ENCODE measurements around the gene PDXK. TPM values are rescaled to one million over a fixed set of nuclear protein-coding genes. Genes with fewer than 3 reads are reported as not detected.

Gene PDXK
- polyA plus RNA-seq, 1 experiment = 129 TPM

GRCh38 chr21:43794311-43794710 lies 75.4 kb downstream of the PDXK start:
- Histone ChIP-seq H3K27ac (ENCODE audit: low read depth, low read length) (no peak overlapping the region), H3K9me3 (ENCODE audit: control insufficient read depth, insufficient read depth, low read length) (no peaks in the 10 kb centered on the region; the same call in 1 of the 2 replicates), H3K27me3 (ENCODE audit: control insufficient read depth, insufficient read depth, low read length) (no peaks in the 10 kb centered on the region), H3K4me3 (ENCODE audit: low read depth, low read length) (no peak overlapping the region)
- TF ChIP-seq CTCF (IDR thresholded peaks at IDR 0.05; ENCODE audit: low read depth, low read length) = no peak
- POLR2A ChIA-PET = no interaction called here
- CTCF ChIA-PET = interaction anchor here (0.8 kb wide), 1 partner anchor 181 kb away, joined by 3 read pairs; no protein-coding TSS in a partner anchor
- DNase-seq (ENCODE audit: low read depth, low spot score) = no peak

- Histone ChIP-seq H3K4me3 (ENCODE audit: low read depth, low read length) (no peak overlapping the region), H3K27me3 (ENCODE audit: control insufficient read depth, insufficient read depth, low read length) (no peaks in the 10 kb centered on the region), H3K27ac (ENCODE audit: low read depth, low read length) (no peak overlapping the region), H3K9me3 (ENCODE audit: control insufficient read depth, insufficient read depth, low read length) (no peaks in the 10 kb centered on the region)
- no peak for DNase-seq (ENCODE audit: low read depth, low spot score)
- ChIA-PET CTCF (interaction anchor here (0.8 kb wide), 1 partner anchor 180 kb away, joined by 3 read pairs; no protein-coding TSS in a partner anchor), POLR2A (no interaction called here)
- no peak for TF ChIP-seq CTCF (IDR thresholded peaks at IDR 0.05; ENCODE audit: low read depth, low read length)
Observed at GRCh38 chr21:43794857-43795256, 75.9 kb downstream of the PDXK start.

GRCh38 chr21:43797415-43797814 lies 78.5 kb downstream of the PDXK start:
- no peak overlapping the region for H3K4me3 ChIP-seq (ENCODE audit: low read depth, low read length)
- no peak for TF ChIP-seq CTCF (IDR thresholded peaks at IDR 0.05; ENCODE audit: low read depth, low read length)
- no peak overlapping the region for H3K27ac ChIP-seq (ENCODE audit: low read depth, low read length)
- CTCF ChIA-PET = no interaction called here
- no peak for DNase-seq (ENCODE audit: low read depth, low spot score)
- H3K27me3 ChIP-seq (ENCODE audit: control insufficient read depth, insufficient read depth, low read length) = no peaks in the 10 kb centered on the region
- POLR2A ChIA-PET = no interaction called here
- no peaks in the 10 kb centered on the region; the same call in 1 of the 2 replicates for H3K9me3 ChIP-seq (ENCODE audit: control insufficient read depth, insufficient read depth, low read length)

DNA sequence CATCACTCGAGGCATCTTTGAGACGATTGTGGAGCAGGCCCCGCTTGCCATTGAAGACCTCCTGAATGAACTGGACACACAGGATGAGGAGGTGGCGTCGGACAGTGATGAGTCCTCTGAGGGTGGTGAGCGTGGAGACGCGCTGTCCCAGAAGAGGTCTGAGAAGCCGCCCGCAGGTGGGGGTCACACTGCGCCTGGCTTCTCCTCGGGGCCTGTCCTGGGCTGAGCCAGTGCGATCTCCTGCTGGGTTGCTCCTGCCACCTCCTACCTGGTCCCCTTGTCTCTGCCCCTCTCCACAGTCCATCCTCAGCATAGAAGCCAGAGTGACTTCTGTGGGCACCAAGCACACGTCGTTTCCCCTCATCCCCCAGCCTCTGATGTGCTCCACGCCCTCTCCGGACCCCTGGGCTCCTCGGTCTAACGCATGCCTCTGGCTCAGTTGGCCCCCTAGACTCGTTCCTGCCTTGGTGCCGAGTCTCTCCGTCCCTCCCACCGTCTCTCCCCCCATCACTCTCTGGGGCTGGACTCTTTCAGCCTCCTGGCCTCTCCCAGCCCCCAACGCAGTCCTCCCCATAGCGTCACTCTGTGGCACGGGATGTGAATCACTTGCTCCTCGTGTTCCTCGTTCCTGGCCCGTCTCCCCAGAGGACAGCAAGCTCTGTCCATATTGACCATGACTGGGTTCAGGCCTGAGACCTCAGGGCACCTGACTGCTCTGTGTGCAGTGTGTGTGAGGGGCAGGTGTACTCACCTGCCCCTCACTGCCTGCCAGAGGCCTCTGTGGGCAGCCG lies 79.2 kb downstream of the PDXK start:
- Histone ChIP-seq H3K27ac (ENCODE audit: low read depth, low read length) (no peak overlapping the region), H3K27me3 (ENCODE audit: control insufficient read depth, insufficient read depth, low read length) (no peaks in the 10 kb centered on the region), H3K4me3 (ENCODE audit: low read depth, low read length) (no peak overlapping the region), H3K9me3 (ENCODE audit: control insufficient read depth, insufficient read depth, low read length) (no peaks in the 10 kb centered on the region; the same call in 1 of the 2 replicates)
- CTCF ChIA-PET = no interaction called here
- POLR2A ChIA-PET = no interaction called here
- TF ChIP-seq CTCF (IDR thresholded peaks at IDR 0.05; ENCODE audit: low read depth, low read length) = no peak
- DNase-seq (ENCODE audit: low read depth, low spot score) = no peak

- ChIA-PET POLR2A (interaction anchor here (0.6 kb wide), 1 partner anchor 8 kb away, joined by 3 read pairs; no protein-coding TSS in a partner anchor), CTCF (interaction anchor here (0.6 kb wide), 1 partner anchor 10 kb away, joined by 3 read pairs; the partner anchor contains the start of gene RRP1)
Observed at GRCh38 chr21:43799301-43799840, 80.4 kb downstream of the PDXK start.

More at GRCh38 chr21:43799301-43799840, 80.4 kb downstream of the PDXK start:
- TF ChIP-seq CTCF (IDR thresholded peaks at IDR 0.05; ENCODE audit: low read depth, low read length) = no peak
- DNase-seq (ENCODE audit: low read depth, low spot score) = no peak
- Histone ChIP-seq H3K27me3 (ENCODE audit: control insufficient read depth, insufficient read depth, low read length) (no peaks in the 10 kb centered on the region), H3K4me3 (ENCODE audit: low read depth, low read length) (no peak overlapping the region), H3K9me3 (ENCODE audit: control insufficient read depth, insufficient read depth, low read length) (no peaks in the 10 kb centered on the region; the same call in 1 of the 2 replicates), H3K27ac (ENCODE audit: low read depth, low read length) (no peak overlapping the region)

Data from AG04450 (cell line).